Effector memory CD8-positive, alpha-beta T cell (primary cell): ENCODE results near the gene NIT2.

Source experiments
- ATAC-seq: fragments of 150-1000 bp; cut with Tn5 transposase; replicated peaks from 2 replicates; pipeline ENCODE4 v1.10.0; 2021; ENCODE audit warnings: mild to moderate bottlenecking, moderate library complexity
- DNase-seq, 3 experiments: peaks; one replicate each; pipeline ENCODE4 v3.0.0; 2021
- H3K27ac Mint-ChIP-seq, 2 donors: one replicate each; pipeline ENCODE4 v1.8.0; 2022; ENCODE audit warnings: mild to moderate bottlenecking in 2 of 2, mixed read lengths in 2 of 2, moderate library complexity in 2 of 2
- H3K27me3 Mint-ChIP-seq, 2 donors: one replicate each; pipeline ENCODE4 v1.8.0; 2022; ENCODE audit warnings: mixed read lengths in 2 of 2
- H3K36me3 Mint-ChIP-seq: one replicate; pipeline ENCODE4 v1.8.0; 2022; ENCODE audit warnings: mild to moderate bottlenecking, moderate library complexity, mixed read lengths; ENCODE audit not compliant: insufficient read depth
- H3K4me1 Mint-ChIP-seq, 2 donors: one replicate each; pipeline ENCODE4 v1.8.0; 2022; ENCODE audit warnings: low read depth in 2 of 2, mixed read lengths in 2 of 2
- H3K4me3 Mint-ChIP-seq, 2 donors: one replicate each; pipeline ENCODE4 v1.8.0; 2022; ENCODE audit warnings: mild to moderate bottlenecking in 2 of 2, mixed read lengths in 2 of 2, moderate library complexity in 2 of 2
- H3K9me3 Mint-ChIP-seq, 2 donors: one replicate each; pipeline ENCODE4 v1.8.0; 2022; ENCODE audit warnings: mixed read lengths in 2 of 2
- total RNA-seq, 9 experiments: gene quantifications; one replicate each; lab custom pipeline; 2026; lab: John Stamatoyannopoulos, UW

NIT2 gene
- total RNA-seq, result 25.8 to 56.2 (median 42.2) reads per million in 9 experiments

- H3K27me3 Mint-ChIP-seq, result no peaks in the 10 kb centered on the region
- peaks cover 13% of the 10 kb centered on the region for H3K36me3 Mint-ChIP-seq
- H3K9me3 Mint-ChIP-seq, result no peaks in the 10 kb centered on the region
- peak within 1 kb of the TSS; percentile 88 to 98 for H3K4me3 Mint-ChIP-seq
- ATAC-seq (peak; percentile 96), DNase-seq (peak; percentile 59 to 73 (median 70))
- peaks cover 18 to 21% of the 10 kb centered on the region in 2 donors for H3K4me1 Mint-ChIP-seq
- peak within 1 kb of the TSS; percentile 96 to 97 for H3K27ac Mint-ChIP-seq
These were observed at the start of gene NIT2 for GRCh38 chr3:100334488-100335351. TSS of gene NIT2 (plus strand) at chr3:100334757. CDS start at chr3:100334792, 35 bp downstream.

GRCh38 chr3:100288288-100288894, 46.2 kb upstream of the NIT2 start:
- Mint-ChIP-seq H3K27ac (no peak overlapping the region), H3K27me3 (no peaks in the 10 kb centered on the region), H3K4me3 (no peak overlapping the region), H3K9me3 (no peaks in the 10 kb centered on the region), H3K36me3 (peaks cover 65% of the 10 kb centered on the region), H3K4me1 (no peaks in the 10 kb centered on the region)
- DNase-seq (no peak), ATAC-seq (no peak)

GRCh38 chr3:100289339-100289738, 45.2 kb upstream of the NIT2 start:
- no peak for DNase-seq
- no peaks in the 10 kb centered on the region for H3K9me3 Mint-ChIP-seq
- no peaks in the 10 kb centered on the region for H3K4me1 Mint-ChIP-seq
- peaks cover 69% of the 10 kb centered on the region for H3K36me3 Mint-ChIP-seq
- H3K4me3 Mint-ChIP-seq, result no peak overlapping the region
- H3K27me3 Mint-ChIP-seq, result no peaks in the 10 kb centered on the region
- ATAC-seq, result no peak
- no peak overlapping the region for H3K27ac Mint-ChIP-seq

GRCh38 chr3:100295089-100295488, 39.5 kb upstream of the NIT2 start:
- Mint-ChIP-seq H3K27ac (no peak overlapping the region), H3K4me1 (no peaks in the 10 kb centered on the region), H3K4me3 (no peak overlapping the region), H3K9me3 (no peaks in the 10 kb centered on the region), H3K27me3 (no peaks in the 10 kb centered on the region), H3K36me3 (peaks cover 67% of the 10 kb centered on the region)
- no peak for ATAC-seq
- no peak for DNase-seq

GRCh38 chr3:100297784-100298183, 36.8 kb upstream of the NIT2 start:
- Mint-ChIP-seq H3K9me3 (no peaks in the 10 kb centered on the region), H3K4me1 (no peaks in the 10 kb centered on the region), H3K4me3 (no peak overlapping the region), H3K27me3 (no peaks in the 10 kb centered on the region), H3K36me3 (peaks cover 63% of the 10 kb centered on the region), H3K27ac (no peak overlapping the region)
- DNase-seq (no peak), ATAC-seq (no peak)

- peaks cover 54% of the 10 kb centered on the region for H3K36me3 Mint-ChIP-seq
- H3K4me3 Mint-ChIP-seq, result no peak overlapping the region
- H3K9me3 Mint-ChIP-seq, result no peaks in the 10 kb centered on the region
- H3K4me1 Mint-ChIP-seq, result no peaks in the 10 kb centered on the region
- ATAC-seq (no peak), DNase-seq (no peak)
- no peak overlapping the region for H3K27ac Mint-ChIP-seq
- no peaks in the 10 kb centered on the region for H3K27me3 Mint-ChIP-seq
These were observed 35.5 kb upstream of the NIT2 start for GRCh38 chr3:100299016-100299415.

- DNase-seq, result no peak
- no peak overlapping the region for H3K4me3 Mint-ChIP-seq
- peaks cover 48% of the 10 kb centered on the region for H3K36me3 Mint-ChIP-seq
- H3K27me3 Mint-ChIP-seq, result no peaks in the 10 kb centered on the region
- ATAC-seq, result no peak
- H3K27ac Mint-ChIP-seq, result no peak overlapping the region
- H3K4me1 Mint-ChIP-seq, result no peaks in the 10 kb centered on the region
- no peaks in the 10 kb centered on the region for H3K9me3 Mint-ChIP-seq
These were observed 27.9 kb upstream of the NIT2 start for GRCh38 chr3:100306695-100307094.

GRCh38 chr3:100310355-100310965, 24.1 kb upstream of the NIT2 start:
- peaks cover 0 to 3% of the 10 kb centered on the region in 2 donors for H3K4me1 Mint-ChIP-seq
- no peak overlapping the region for H3K27ac Mint-ChIP-seq
- no peak for DNase-seq
- H3K4me3 Mint-ChIP-seq, result no peak overlapping the region
- no peak for ATAC-seq
- no peaks in the 10 kb centered on the region for H3K27me3 Mint-ChIP-seq
- peaks cover 41% of the 10 kb centered on the region for H3K36me3 Mint-ChIP-seq
- no peaks in the 10 kb centered on the region for H3K9me3 Mint-ChIP-seq

- no peak for DNase-seq
- Mint-ChIP-seq H3K9me3 (no peaks in the 10 kb centered on the region), H3K27ac (no peak overlapping the region), H3K4me1 (peaks cover 0 to 3% of the 10 kb centered on the region in 2 donors), H3K4me3 (no peak overlapping the region), H3K36me3 (peaks cover 37% of the 10 kb centered on the region), H3K27me3 (no peaks in the 10 kb centered on the region)
- no peak for ATAC-seq
These were observed 23.5 kb upstream of the NIT2 start for GRCh38 chr3:100311011-100311410.

- Mint-ChIP-seq H3K27ac (peak overlapping the region in 1 of 2 donors; percentile 60), H3K27me3 (no peaks in the 10 kb centered on the region), H3K9me3 (no peaks in the 10 kb centered on the region), H3K4me1 (peaks cover 5 to 17% of the 10 kb centered on the region in 2 donors), H3K36me3 (peaks cover 18% of the 10 kb centered on the region), H3K4me3 (peak overlapping the region; percentile 10 to 33)
- peak; percentile 41 to 50 (median 43) for DNase-seq
- ATAC-seq, result peak; percentile 91
These were observed 17.9 kb upstream of the NIT2 start for GRCh38 chr3:100316641-100317069.

- peak overlapping the region in 1 of 2 donors; percentile 81 for H3K27ac Mint-ChIP-seq
- H3K4me3 Mint-ChIP-seq, result peak overlapping the region in 1 of 2 donors; percentile 18
- peaks cover 2 to 17% of the 10 kb centered on the region in 2 donors for H3K4me1 Mint-ChIP-seq
These were observed 16.6 kb upstream of the NIT2 start for GRCh38 chr3:100317912-100318311.

GRCh38 chr3:100319951-100320350, 14.6 kb upstream of the NIT2 start:
- peaks cover 2 to 17% of the 10 kb centered on the region in 2 donors for H3K4me1 Mint-ChIP-seq
- no peaks in the 10 kb centered on the region for H3K9me3 Mint-ChIP-seq
- no peak overlapping the region for H3K4me3 Mint-ChIP-seq
- DNase-seq (no peak), ATAC-seq (no peak)
- no peak overlapping the region for H3K27ac Mint-ChIP-seq
- H3K27me3 Mint-ChIP-seq, result no peaks in the 10 kb centered on the region
- H3K36me3 Mint-ChIP-seq, result peaks cover 12% of the 10 kb centered on the region

More at GRCh38 chr3:100317912-100318311, 16.6 kb upstream of the NIT2 start:
- Mint-ChIP-seq H3K9me3 (no peaks in the 10 kb centered on the region), H3K36me3 (peaks cover 18% of the 10 kb centered on the region), H3K27me3 (no peaks in the 10 kb centered on the region)
- no peak for DNase-seq
- peak; percentile 59 for ATAC-seq

- H3K36me3 Mint-ChIP-seq, result peaks cover 8% of the 10 kb centered on the region
- no peaks in the 10 kb centered on the region for H3K27me3 Mint-ChIP-seq
- H3K4me3 Mint-ChIP-seq, result no peak overlapping the region
- H3K9me3 Mint-ChIP-seq, result no peaks in the 10 kb centered on the region
- DNase-seq (no peak), ATAC-seq (no peak)
- H3K4me1 Mint-ChIP-seq, result no peaks in the 10 kb centered on the region
- no peak overlapping the region for H3K27ac Mint-ChIP-seq
These were observed 10.5 kb upstream of the NIT2 start for GRCh38 chr3:100324044-100324443.
